CD14-positive monocyte (primary cell): ENCODE data around the gene FCN3. TPM values are rescaled to one million over a fixed set of nuclear protein-coding genes. Genes with fewer than 3 reads are reported as not detected.

Experiments
- DNase-seq, 3 donors: peaks; one replicate each; pipeline ENCODE4 v3.0.0-alpha.2; 2011 to 2022
- H2AFZ ChIP-seq: 2 replicates; pipeline ENCODE4 v1.6.0; 2012; ENCODE audit warnings: mild to moderate bottlenecking, low read depth, low read length, inconsistent platforms; ENCODE audit not compliant: insufficient read depth, poor library complexity, severe bottlenecking
- H3K27ac ChIP-seq, 2 donors: 1 replicate in 1 of 2; 2 replicates in 1 of 2; pipeline ENCODE4 v1.5.1; 2012 to 2013; ENCODE audit warnings: low read length in 2 of 2, control low read depth in 1 of 2, inconsistent platforms in 1 of 2, low read depth in 1 of 2, mild to moderate bottlenecking in 1 of 2
- H3K27me3 ChIP-seq, 2 donors: one replicate each; pipeline versions ENCODE4 v1.6.0 to v1.6.1; 2011 to 2013; ENCODE audit warnings: low read length in 2 of 2; ENCODE audit not compliant: control insufficient read depth in 2 of 2, insufficient read depth in 2 of 2
- H3K36me3 ChIP-seq, 2 donors: replicated peaks in 1 of 2; 1 replicate in 1 of 2; 2 replicates in 1 of 2; pipeline versions ENCODE4 v1.5.1 to v1.6.1; 2012 to 2013; ENCODE audit warnings: low read length in 2 of 2, control low read depth in 1 of 2, inconsistent platforms in 1 of 2, mild to moderate bottlenecking in 1 of 2; ENCODE audit not compliant: insufficient read depth in 2 of 2, control insufficient read depth in 1 of 2
- H3K4me1 ChIP-seq, 2 donors: 1 replicate in 1 of 2; 2 replicates in 1 of 2; pipeline versions ENCODE4 v1.5.1 to v1.6.1; 2012 to 2013; ENCODE audit warnings: low read length in 2 of 2, control low read depth in 1 of 2, inconsistent platforms in 1 of 2, mild to moderate bottlenecking in 1 of 2, moderate library complexity in 1 of 2; ENCODE audit not compliant: insufficient read depth in 2 of 2, control insufficient read depth in 1 of 2
- H3K4me2 ChIP-seq: replicated peaks from 2 replicates; pipeline ENCODE3; 2012; ENCODE audit warnings: low read length, moderate library complexity, mild to moderate bottlenecking; ENCODE audit not compliant: poor library complexity, severe bottlenecking; ENCODE audit errors: extremely low read depth
- H3K4me3 ChIP-seq, 3 experiments: fragments of 200-600 bp in 1 of 3; sonication (generic) in 1 of 3; replicated peaks in 1 of 3; 1 replicate in 2 of 3; 2 replicates in 1 of 3; pipeline ENCODE4 v1.5.1; 2011 to 2013; ENCODE audit warnings: low read length in 3 of 3, mild to moderate bottlenecking in 3 of 3, control low read depth in 2 of 3, low read depth in 2 of 3, inconsistent platforms in 1 of 3, moderate library complexity in 1 of 3
- H3K79me2 ChIP-seq: 2 replicates; pipeline ENCODE4 v1.6.0; 2012; ENCODE audit warnings: mild to moderate bottlenecking, control low read depth, inconsistent platforms, low read length, moderate library complexity; ENCODE audit not compliant: insufficient read depth
- H3K9ac ChIP-seq: 2 replicates; pipeline ENCODE4 v1.6.0; 2017; ENCODE audit warnings: low read length, mild to moderate bottlenecking; ENCODE audit not compliant: insufficient read depth, poor library complexity, severe bottlenecking
- H3K9me3 ChIP-seq, 2 donors: replicated peaks in 1 of 2; 1 replicate in 1 of 2; 2 replicates in 1 of 2; pipeline versions ENCODE4 v1.5.1 to v1.6.1; 2012 to 2013; ENCODE audit warnings: low read length in 2 of 2, control low read depth in 1 of 2; ENCODE audit not compliant: control insufficient read depth in 1 of 2, insufficient read depth in 1 of 2
- H4K20me1 ChIP-seq: 2 replicates; pipeline ENCODE4 v1.6.0; 2012; ENCODE audit warnings: mild to moderate bottlenecking, low read length, control low read depth, moderate library complexity; ENCODE audit not compliant: insufficient read depth
- H3K27ac Mint-ChIP-seq, 7 donors: one replicate each; pipeline ENCODE4 v1.8.0; 2020; ENCODE audit warnings: mild to moderate bottlenecking in 7 of 7, mixed read lengths in 7 of 7, moderate library complexity in 6 of 7, inconsistent platforms in 2 of 7
- H3K27me3 Mint-ChIP-seq, 3 donors: one replicate each; pipeline ENCODE4 v1.8.0; 2021 to 2022; ENCODE audit warnings: low read depth in 3 of 3, mild to moderate bottlenecking in 3 of 3, mixed read lengths in 3 of 3, moderate library complexity in 3 of 3, inconsistent platforms in 1 of 3
- H3K36me3 Mint-ChIP-seq, 2 donors: one replicate each; pipeline ENCODE4 v1.8.0; 2020; ENCODE audit warnings: mixed read lengths in 2 of 2, inconsistent platforms in 1 of 2, mild to moderate bottlenecking in 1 of 2
- H3K4me1 Mint-ChIP-seq: one replicate; pipeline ENCODE4 v1.8.0; 2020; ENCODE audit warnings: mild to moderate bottlenecking, mixed read lengths
- H3K4me3 Mint-ChIP-seq, 2 donors: one replicate each; pipeline ENCODE4 v1.8.0; 2020; ENCODE audit warnings: mild to moderate bottlenecking in 2 of 2, mixed read lengths in 2 of 2, moderate library complexity in 1 of 2
- H3K9me3 Mint-ChIP-seq, 7 donors: one replicate each; pipeline ENCODE4 v1.8.0; 2020 to 2022; ENCODE audit warnings: mixed read lengths in 7 of 7, mild to moderate bottlenecking in 6 of 7, moderate library complexity in 6 of 7, inconsistent platforms in 2 of 7
- CTCF ChIP-seq: fragments of 200-600 bp; IDR thresholded peaks from one replicate; pipeline ENCODE4 v1.8.0; 2022; ENCODE audit warnings: antibody characterized with exemption, mild to moderate bottlenecking
- WGBS: methylation state at CpG from one replicate; pipeline ENCODE4 v1.1.5; 2013; ENCODE audit warnings: missing lambda C conversion rate; ENCODE audit not compliant: insufficient coverage; 5-methylcytosine and 5-hydroxymethylcytosine counted together
- intact Hi-C, 2 donors: fragments of 100-400 bp; cut with micrococcal nuclease; formaldehyde crosslinking; loops; one replicate each; pipeline versions ENCODE4 v1.15.0 to v1.15.1; 2023
- polyA plus RNA-seq, 3 donors: library from polyadenylated mRNA; depleted of rRNA in 1 of 3; unstranded in 2 of 3; stranded (reverse) in 1 of 3; fragments of 300-500 nt in 2 of 3; fragments of >200 nt in 1 of 3; fragmentation: Illumina TruSeq in 2 of 3; gene quantifications; 1 replicate in 2 of 3; 2 replicates in 1 of 3; pipeline ENCODE4 v1.2.3, GENCODE V29; 2012 to 2021

Gene FCN3
- polyA plus RNA-seq, 3 donors: not detected

- Histone ChIP-seq H3K4me3 (no peak overlapping the region), H3K4me1 (peaks cover 6 to 12% of the 10 kb centered on the region in 2 donors), H3K9me3 (no peaks in the 10 kb centered on the region), H3K79me2 (peaks cover 92% of the 10 kb centered on the region), H3K27me3 (no peaks in the 10 kb centered on the region), H3K9ac (no peak overlapping the region), H3K36me3 (peaks cover 73 to 86% of the 10 kb centered on the region in 2 donors), H2AFZ (no peak overlapping the region), H3K4me2 (no peak overlapping the region), H3K27ac (peak overlapping the region in 1 of 2 donors; percentile 24), H4K20me1 (peaks cover 100% of the 10 kb centered on the region)
- Mint-ChIP-seq H3K4me1 (peaks cover 17% of the 10 kb centered on the region), H3K27me3 (no peaks in the 10 kb centered on the region), H3K4me3 (no peak overlapping the region), H3K27ac (peak overlapping the region in 4 of 7 donors; percentile 2 to 56 (median 35)), H3K36me3 (peaks cover 68 to 79% of the 10 kb centered on the region in 2 donors), H3K9me3 (no peaks in the 10 kb centered on the region)
- TF ChIP-seq CTCF: peak; percentile 70
- peak; percentile 57 to 67 (median 58) for DNase-seq
- WGBS: no CpG with 5 or more reads among the region's 3 CpGs
- intact Hi-C loops: loop anchor here (2.0 to 10.0 kb wide), 3 partner anchors 188 to 246 kb away; partner anchors contain the start of gene AHDC1 (in 1 of the 2)
Observed at GRCh38 chr1:27416387-27417111, 41.9 kb upstream of the FCN3 start.

- Mint-ChIP-seq H3K36me3 (peaks cover 91 to 98% of the 10 kb centered on the region in 2 donors), H3K27ac (peak overlapping the region in 1 of 7 donors; percentile 58), H3K27me3 (no peaks in the 10 kb centered on the region), H3K4me1 (peaks cover 17% of the 10 kb centered on the region), H3K9me3 (no peaks in the 10 kb centered on the region), H3K4me3 (no peak overlapping the region)
- Histone ChIP-seq H3K4me1 (peaks cover 6 to 12% of the 10 kb centered on the region in 2 donors), H3K4me3 (no peak overlapping the region), H3K79me2 (peaks cover 67% of the 10 kb centered on the region), H3K9ac (no peak overlapping the region), H3K9me3 (no peaks in the 10 kb centered on the region), H4K20me1 (peaks cover 98% of the 10 kb centered on the region), H3K27ac (no peak overlapping the region), H3K27me3 (no peaks in the 10 kb centered on the region), H3K4me2 (no peak overlapping the region), H2AFZ (no peak overlapping the region), H3K36me3 (peaks cover 90 to 99% of the 10 kb centered on the region in 2 donors)
- intact Hi-C loops: loop anchor here in 1 of 2 donors (10.0 kb wide), 1 partner anchor 191 kb away; the partner anchor contains the start of gene AHDC1
- no CpG with 5 or more reads among the region's 1 CpG for WGBS
- no peak for TF ChIP-seq CTCF
- DNase-seq: no peak
Observed at GRCh38 chr1:27414091-27414490, 39.5 kb upstream of the FCN3 start.
